Globus pallidus (tissue), 1 donor: ENCODE results near the gene PFKFB3.
A peak's percentile ranks its signal among the peaks of the same experiment; 100 is the strongest.
"Not testable (repeated sequence)": the region's sequence is repeated elsewhere in the genome, so short reads cannot be mapped to it uniquely, and the experiment has no call there.

ENCODE experiments used
- DNase-seq: peaks from one replicate; pipeline ENCODE4 v3.0.0-alpha.2; 2015; ENCODE audit warnings: low spot score

PFKFB3 gene

GRCh38 chr10:6272126-6272525 is 69.4 kb downstream of the PFKFB3 start:
- DNase-seq: no peak

- no peak for DNase-seq
These were observed 70.6 kb downstream of the PFKFB3 start for GRCh38 chr10:6273351-6273750.

GRCh38 chr10:6274040-6274439 is 71.3 kb downstream of the PFKFB3 start:
- DNase-seq: no peak

- DNase-seq: no peak
These were observed 71.8 kb downstream of the PFKFB3 start for GRCh38 chr10:6274484-6274883.

GRCh38 chr10:6275022-6275997 is 72.6 kb downstream of the PFKFB3 start:
- peak; percentile 67 for DNase-seq

GRCh38 chr10:6276356-6276755 is 73.6 kb downstream of the PFKFB3 start:
- DNase-seq: no peak

- no peak for DNase-seq
These were observed 75.9 kb downstream of the PFKFB3 start for GRCh38 chr10:6278519-6279120.

GRCh38 chr10:6279540-6280267 is 77.0 kb downstream of the PFKFB3 start:
- no peak for DNase-seq

GRCh38 chr10:6280291-6280690 is 77.6 kb downstream of the PFKFB3 start:
- DNase-seq: no peak

GRCh38 chr10:6282454-6282958 is 79.8 kb downstream of the PFKFB3 start:
- DNase-seq: no peak

GRCh38 chr10:6283655-6284054 is 80.9 kb downstream of the PFKFB3 start:
- no peak for DNase-seq

GRCh38 chr10:6290621-6291020 is 87.9 kb downstream of the PFKFB3 start:
- DNase-seq: not testable (repeated sequence)

- DNase-seq: no peak
These were observed 90.0 kb downstream of the PFKFB3 start for GRCh38 chr10:6292741-6293151.

GRCh38 chr10:6296425-6296824 is 93.7 kb downstream of the PFKFB3 start:
- not testable (repeated sequence) for DNase-seq

GRCh38 chr10:6296828-6297251 is 94.1 kb downstream of the PFKFB3 start:
- no peak for DNase-seq

GRCh38 chr10:6297522-6297921 is 94.8 kb downstream of the PFKFB3 start:
- no peak for DNase-seq

- peak; percentile 22 for DNase-seq
These were observed 95.2 kb downstream of the PFKFB3 start for GRCh38 chr10:6297951-6298381.

- no peak for DNase-seq
These were observed 95.7 kb downstream of the PFKFB3 start for GRCh38 chr10:6298428-6298827.

GRCh38 chr10:6299234-6299633 is 96.5 kb downstream of the PFKFB3 start:
- no peak for DNase-seq

GRCh38 chr10:6299743-6300105 is 97.0 kb downstream of the PFKFB3 start:
- DNase-seq: no peak

GRCh38 chr10:6300106-6300783 is 97.5 kb downstream of the PFKFB3 start:
- peak; percentile 62 for DNase-seq
